Liver (tissue), 9 donors: ENCODE measurements around the gene RABAC1. TPM values are rescaled to one million over a fixed set of nuclear protein-coding genes. Genes with fewer than 3 reads are reported as not detected.

Experiments used
- DNase-seq: peaks from one replicate; pipeline ENCODE4 v3.0.0-alpha.2; 2017; ENCODE audit warnings: low spot score
- H3K27ac ChIP-seq, 2 donors: one replicate each; pipeline ENCODE4 v1.7.0; 2013; ENCODE audit warnings: inconsistent platforms in 2 of 2, low read length in 2 of 2, control low read depth in 1 of 2, low read depth in 1 of 2, mild to moderate bottlenecking in 1 of 2
- H3K27me3 ChIP-seq, 4 donors: one replicate each; pipeline versions ENCODE4 v1.6.1 to v1.7.0; 2013; ENCODE audit warnings: low read length in 3 of 4, inconsistent platforms in 1 of 4, mild to moderate bottlenecking in 1 of 4, moderate library complexity in 1 of 4; ENCODE audit not compliant: control insufficient read depth in 4 of 4, insufficient read depth in 4 of 4
- H3K36me3 ChIP-seq, 4 donors: one replicate each; pipeline versions ENCODE4 v1.6.1 to v1.7.0; 2013; ENCODE audit warnings: low read length in 3 of 4, mild to moderate bottlenecking in 3 of 4, low read depth in 1 of 4, moderate library complexity in 1 of 4; ENCODE audit not compliant: control insufficient read depth in 4 of 4, insufficient read depth in 3 of 4
- H3K4me1 ChIP-seq, 4 donors: one replicate each; pipeline versions ENCODE4 v1.6.1 to v1.7.0; 2013; ENCODE audit warnings: low read length in 3 of 4, mild to moderate bottlenecking in 3 of 4, moderate library complexity in 1 of 4; ENCODE audit not compliant: control insufficient read depth in 4 of 4, insufficient read depth in 4 of 4
- H3K4me3 ChIP-seq, 3 donors: one replicate each; pipeline versions ENCODE4 v1.6.1 to v1.7.0; 2013; ENCODE audit warnings: low read length in 3 of 3, control low read depth in 1 of 3, low read depth in 1 of 3, mild to moderate bottlenecking in 1 of 3
- H3K9ac ChIP-seq, 2 donors: one replicate each; pipeline ENCODE4 v1.7.0; 2013; ENCODE audit warnings: low read length in 2 of 2, mild to moderate bottlenecking in 2 of 2, moderate library complexity in 2 of 2, control low read depth in 1 of 2, low read depth in 1 of 2
- H3K9me3 ChIP-seq, 4 donors: one replicate each; pipeline versions ENCODE4 v1.6.1 to v1.7.0; 2013; ENCODE audit warnings: low read length in 3 of 4; ENCODE audit not compliant: control insufficient read depth in 4 of 4
- FOXA1 ChIP-seq: IDR thresholded peaks from 2 replicates; pipeline ENCODE4 v1.6.1; 2016; ENCODE audit warnings: antibody characterized with exemption
- FOXA2 ChIP-seq: IDR thresholded peaks from 2 replicates; pipeline ENCODE4 v1.6.1; 2016; ENCODE audit warnings: antibody characterized with exemption
- GABPA ChIP-seq, 2 donors: IDR thresholded peaks in 1 of 2; conservative IDR thresholded peaks in 1 of 2; 2 replicates each; pipeline ENCODE4 v1.6.1; 2016; ENCODE audit warnings: antibody characterized with exemption in 2 of 2, mild to moderate bottlenecking in 1 of 2, moderate library complexity in 1 of 2
- HNF4A ChIP-seq, 2 donors: conservative IDR thresholded peaks; 2 replicates each; pipeline ENCODE4 v1.6.1; 2016; ENCODE audit warnings: antibody characterized with exemption in 2 of 2, mild to moderate bottlenecking in 2 of 2
- HNF4G ChIP-seq: IDR thresholded peaks from 2 replicates; pipeline ENCODE4 v1.6.1; 2016; ENCODE audit warnings: antibody characterized with exemption
- NR2F2 ChIP-seq: IDR thresholded peaks from 2 replicates; pipeline ENCODE4 v1.6.1; 2016; ENCODE audit warnings: antibody characterized with exemption
- RAD21 ChIP-seq, 2 donors: IDR thresholded peaks; 2 replicates each; pipeline ENCODE4 v1.6.1; 2016; ENCODE audit warnings: antibody characterized with exemption in 2 of 2, mild to moderate bottlenecking in 2 of 2
- TAF1 ChIP-seq: conservative IDR thresholded peaks from 2 replicates; pipeline ENCODE4 v1.6.1; 2016; ENCODE audit warnings: antibody characterized with exemption, mild to moderate bottlenecking
- WGBS: extraction: QIAGEN DNeasy Blood & Tissue Kit; methylation state at CpG from one replicate; pipeline ENCODE4 v1.1.7; 2013; 5-methylcytosine and 5-hydroxymethylcytosine counted together
- polyA plus RNA-seq, 2 donors: library from polyadenylated mRNA; stranded (reverse) in 1 of 2; unstranded in 1 of 2; fragments of 200-250 nt in 1 of 2; fragments of >200 nt in 1 of 2; fragmentation: Nextera tagmentation in 1 of 2; extraction: Ambion mirVana in 1 of 2; gene quantifications; one replicate each; pipeline versions ENCODE4 v1.2.1 to v1.2.3, GENCODE V29; 2013 to 2015
- total RNA-seq, 2 donors: library from RNA; depleted of rRNA; stranded (reverse); fragments of >200 nt; gene quantifications; one replicate each; pipeline ENCODE4 v1.2.3, GENCODE V29; 2014
- TF ChIP-seq, protein P1 (sequence below): IDR thresholded peaks from 2 replicates; pipeline ENCODE4 v1.6.1; 2016; ENCODE audit warnings: antibody characterized with exemption
- TF ChIP-seq, protein P2 (sequence below): IDR thresholded peaks from 2 replicates; pipeline ENCODE4 v1.6.1; 2016; ENCODE audit warnings: antibody characterized with exemption
- TF ChIP-seq, protein P3 (sequence below): IDR thresholded peaks from 2 replicates; pipeline ENCODE4 v1.6.1; 2016; ENCODE audit warnings: antibody characterized with exemption
- TF ChIP-seq, protein P4 (sequence below): IDR thresholded peaks from 2 replicates; pipeline ENCODE4 v1.6.1; 2016; ENCODE audit warnings: antibody characterized with exemption, mild to moderate bottlenecking
- TF ChIP-seq, protein P5 (sequence below): fragments of 150-350 bp; IDR thresholded peaks from 2 replicates; pipeline ENCODE4 v1.5.1; 2017; ENCODE audit warnings: improper control_type of control experiment, low read depth, low read length; ENCODE audit not compliant: missing input control
- donor health status: healthy.
- donor health status: healthy.
- donor health status: healthy.
- donor health status: healthy.
- donor health status: healthy.

Gene RABAC1
- total and polyA plus RNA-seq, 4 donors: 43.2 to 161 (median 99.3) TPM

DNA sequence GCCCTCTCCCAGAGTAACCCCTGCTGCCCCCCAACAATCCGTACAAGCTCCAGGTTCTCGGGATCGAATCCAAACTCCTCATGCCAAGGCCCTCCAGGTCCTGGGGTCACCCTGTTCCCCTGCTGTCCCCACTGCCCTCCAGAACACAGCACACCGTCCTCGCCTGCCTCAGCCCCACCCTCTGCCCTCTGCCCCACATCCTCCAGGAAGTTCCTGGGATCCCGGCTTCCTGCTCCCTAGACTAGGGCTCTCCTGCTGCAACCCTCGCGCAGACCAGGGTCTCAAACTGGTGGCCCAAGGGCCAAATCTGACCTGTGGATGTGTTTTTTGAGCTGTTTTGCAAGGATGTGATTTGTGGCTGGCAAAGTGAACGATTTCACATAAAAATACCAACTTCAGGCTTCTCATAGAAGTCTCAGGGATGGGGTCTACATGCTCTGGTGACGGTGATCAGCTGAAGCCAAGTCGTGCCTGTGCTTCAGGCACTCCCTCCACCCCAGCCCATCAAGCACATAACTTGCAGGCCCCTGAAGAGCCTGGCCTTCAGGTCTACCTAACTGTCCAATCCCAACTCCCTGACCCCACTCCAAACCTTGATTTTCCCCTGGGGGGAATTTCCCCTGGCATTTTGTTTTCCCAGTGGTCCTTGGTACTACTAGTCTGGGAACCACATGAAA, 1.8 kb downstream of the RABAC1 start:
- Histone ChIP-seq H3K4me3 (no peak overlapping the region), H3K27me3 (no peaks in the 10 kb centered on the region), H3K9ac (no peak overlapping the region), H3K36me3 (peaks cover 0 to 6% (median 2%) of the 10 kb centered on the region in 4 donors), H3K4me1 (peaks cover 0 to 14% (median 8%) of the 10 kb centered on the region in 4 donors), H3K27ac (no peak overlapping the region), H3K9me3 (no peaks in the 10 kb centered on the region)
- 72% methylated on average over 11 of the region's 11 CpGs for WGBS
- TF ChIP-seq, protein P1, sequence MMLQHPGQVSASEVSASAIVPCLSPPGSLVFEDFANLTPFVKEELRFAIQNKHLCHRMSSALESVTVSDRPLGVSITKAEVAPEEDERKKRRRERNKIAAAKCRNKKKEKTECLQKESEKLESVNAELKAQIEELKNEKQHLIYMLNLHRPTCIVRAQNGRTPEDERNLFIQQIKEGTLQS: no peak
- TF ChIP-seq, protein P2, sequence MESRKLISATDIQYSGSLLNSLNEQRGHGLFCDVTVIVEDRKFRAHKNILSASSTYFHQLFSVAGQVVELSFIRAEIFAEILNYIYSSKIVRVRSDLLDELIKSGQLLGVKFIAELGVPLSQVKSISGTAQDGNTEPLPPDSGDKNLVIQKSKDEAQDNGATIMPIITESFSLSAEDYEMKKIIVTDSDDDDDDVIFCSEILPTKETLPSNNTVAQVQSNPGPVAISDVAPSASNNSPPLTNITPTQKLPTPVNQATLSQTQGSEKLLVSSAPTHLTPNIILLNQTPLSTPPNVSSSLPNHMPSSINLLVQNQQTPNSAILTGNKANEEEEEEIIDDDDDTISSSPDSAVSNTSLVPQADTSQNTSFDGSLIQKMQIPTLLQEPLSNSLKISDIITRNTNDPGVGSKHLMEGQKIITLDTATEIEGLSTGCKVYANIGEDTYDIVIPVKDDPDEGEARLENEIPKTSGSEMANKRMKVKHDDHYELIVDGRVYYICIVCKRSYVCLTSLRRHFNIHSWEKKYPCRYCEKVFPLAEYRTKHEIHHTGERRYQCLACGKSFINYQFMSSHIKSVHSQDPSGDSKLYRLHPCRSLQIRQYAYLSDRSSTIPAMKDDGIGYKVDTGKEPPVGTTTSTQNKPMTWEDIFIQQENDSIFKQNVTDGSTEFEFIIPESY: no peak
- no peak for TF ChIP-seq TAF1
- TF ChIP-seq RAD21 (IDR thresholded peaks at IDR 0.05): no peak
- TF ChIP-seq GABPA (IDR thresholded peaks at IDR 0.05 in 1 of 2, conservative IDR thresholded peaks at IDR 0.05 in 1 of 2): no peak
- TF ChIP-seq FOXA1: no peak
- no peak for TF ChIP-seq HNF4G
- TF ChIP-seq FOXA2: no peak
- no peak for TF ChIP-seq HNF4A (conservative IDR thresholded peaks at IDR 0.05)
- TF ChIP-seq, protein P3, sequence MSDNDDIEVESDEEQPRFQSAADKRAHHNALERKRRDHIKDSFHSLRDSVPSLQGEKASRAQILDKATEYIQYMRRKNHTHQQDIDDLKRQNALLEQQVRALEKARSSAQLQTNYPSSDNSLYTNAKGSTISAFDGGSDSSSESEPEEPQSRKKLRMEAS: no peak
- TF ChIP-seq, protein P4, sequence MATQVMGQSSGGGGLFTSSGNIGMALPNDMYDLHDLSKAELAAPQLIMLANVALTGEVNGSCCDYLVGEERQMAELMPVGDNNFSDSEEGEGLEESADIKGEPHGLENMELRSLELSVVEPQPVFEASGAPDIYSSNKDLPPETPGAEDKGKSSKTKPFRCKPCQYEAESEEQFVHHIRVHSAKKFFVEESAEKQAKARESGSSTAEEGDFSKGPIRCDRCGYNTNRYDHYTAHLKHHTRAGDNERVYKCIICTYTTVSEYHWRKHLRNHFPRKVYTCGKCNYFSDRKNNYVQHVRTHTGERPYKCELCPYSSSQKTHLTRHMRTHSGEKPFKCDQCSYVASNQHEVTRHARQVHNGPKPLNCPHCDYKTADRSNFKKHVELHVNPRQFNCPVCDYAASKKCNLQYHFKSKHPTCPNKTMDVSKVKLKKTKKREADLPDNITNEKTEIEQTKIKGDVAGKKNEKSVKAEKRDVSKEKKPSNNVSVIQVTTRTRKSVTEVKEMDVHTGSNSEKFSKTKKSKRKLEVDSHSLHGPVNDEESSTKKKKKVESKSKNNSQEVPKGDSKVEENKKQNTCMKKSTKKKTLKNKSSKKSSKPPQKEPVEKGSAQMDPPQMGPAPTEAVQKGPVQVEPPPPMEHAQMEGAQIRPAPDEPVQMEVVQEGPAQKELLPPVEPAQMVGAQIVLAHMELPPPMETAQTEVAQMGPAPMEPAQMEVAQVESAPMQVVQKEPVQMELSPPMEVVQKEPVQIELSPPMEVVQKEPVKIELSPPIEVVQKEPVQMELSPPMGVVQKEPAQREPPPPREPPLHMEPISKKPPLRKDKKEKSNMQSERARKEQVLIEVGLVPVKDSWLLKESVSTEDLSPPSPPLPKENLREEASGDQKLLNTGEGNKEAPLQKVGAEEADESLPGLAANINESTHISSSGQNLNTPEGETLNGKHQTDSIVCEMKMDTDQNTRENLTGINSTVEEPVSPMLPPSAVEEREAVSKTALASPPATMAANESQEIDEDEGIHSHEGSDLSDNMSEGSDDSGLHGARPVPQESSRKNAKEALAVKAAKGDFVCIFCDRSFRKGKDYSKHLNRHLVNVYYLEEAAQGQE: no peak
- no peak for TF ChIP-seq NR2F2
- TF ChIP-seq, protein P5, sequence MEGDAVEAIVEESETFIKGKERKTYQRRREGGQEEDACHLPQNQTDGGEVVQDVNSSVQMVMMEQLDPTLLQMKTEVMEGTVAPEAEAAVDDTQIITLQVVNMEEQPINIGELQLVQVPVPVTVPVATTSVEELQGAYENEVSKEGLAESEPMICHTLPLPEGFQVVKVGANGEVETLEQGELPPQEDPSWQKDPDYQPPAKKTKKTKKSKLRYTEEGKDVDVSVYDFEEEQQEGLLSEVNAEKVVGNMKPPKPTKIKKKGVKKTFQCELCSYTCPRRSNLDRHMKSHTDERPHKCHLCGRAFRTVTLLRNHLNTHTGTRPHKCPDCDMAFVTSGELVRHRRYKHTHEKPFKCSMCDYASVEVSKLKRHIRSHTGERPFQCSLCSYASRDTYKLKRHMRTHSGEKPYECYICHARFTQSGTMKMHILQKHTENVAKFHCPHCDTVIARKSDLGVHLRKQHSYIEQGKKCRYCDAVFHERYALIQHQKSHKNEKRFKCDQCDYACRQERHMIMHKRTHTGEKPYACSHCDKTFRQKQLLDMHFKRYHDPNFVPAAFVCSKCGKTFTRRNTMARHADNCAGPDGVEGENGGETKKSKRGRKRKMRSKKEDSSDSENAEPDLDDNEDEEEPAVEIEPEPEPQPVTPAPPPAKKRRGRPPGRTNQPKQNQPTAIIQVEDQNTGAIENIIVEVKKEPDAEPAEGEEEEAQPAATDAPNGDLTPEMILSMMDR: no peak
- no peak for DNase-seq

DNA sequence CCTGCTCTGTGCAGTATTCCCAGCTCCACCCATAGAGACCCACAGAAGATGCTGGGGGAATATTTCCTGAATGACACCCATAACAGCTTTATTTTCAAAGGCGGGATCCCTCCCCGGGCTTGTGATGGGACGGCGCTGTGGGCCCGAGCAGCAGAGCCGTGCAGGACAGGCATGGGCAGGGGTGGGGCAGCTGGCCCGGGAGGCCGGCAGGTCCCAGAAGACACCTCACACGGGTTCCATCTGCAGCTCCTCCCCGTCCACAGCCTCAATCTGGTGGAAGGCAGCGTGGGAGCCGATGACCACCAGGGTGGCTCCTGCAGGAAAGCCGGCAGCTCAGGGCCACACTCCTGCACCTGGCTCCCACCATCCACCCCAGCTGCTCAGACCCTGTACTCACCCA, 2.5 kb downstream of the RABAC1 start:
- no peak overlapping the region for H3K9ac ChIP-seq

More for the DNA sequence above, 2.5 kb downstream of the RABAC1 start:
- 87% methylated on average over 13 of the region's 13 CpGs for WGBS
- DNase-seq: no peak
- Histone ChIP-seq H3K4me3 (no peak overlapping the region), H3K27me3 (no peaks in the 10 kb centered on the region), H3K4me1 (peaks cover 0 to 14% (median 8%) of the 10 kb centered on the region in 4 donors), H3K9me3 (no peaks in the 10 kb centered on the region), H3K36me3 (peaks cover 0 to 6% (median 2%) of the 10 kb centered on the region in 4 donors), H3K27ac (no peak overlapping the region)
- no peak for TF ChIP-seq HNF4G
- TF ChIP-seq, protein P1: no peak
